IgD-negative memory B cell (primary cell): ENCODE measurements around the gene CRAMP1. TPM values are rescaled to one million over a fixed set of nuclear protein-coding genes. Genes with fewer than 3 reads are reported as not detected.
A peak's percentile ranks its signal among the peaks of the same experiment; 100 is the strongest.

Experiments
- H3K27ac Mint-ChIP-seq, 3 donors: one replicate each; pipeline ENCODE4 v1.8.0; 2020 to 2022; ENCODE audit warnings: mild to moderate bottlenecking in 3 of 3, mixed read lengths in 3 of 3, moderate library complexity in 1 of 3
- H3K27me3 Mint-ChIP-seq: one replicate; pipeline ENCODE4 v1.8.0; 2021; ENCODE audit warnings: mixed read lengths
- H3K36me3 Mint-ChIP-seq: one replicate; pipeline ENCODE4 v1.8.0; 2020; ENCODE audit warnings: mild to moderate bottlenecking, mixed read lengths
- H3K4me1 Mint-ChIP-seq, 3 donors: one replicate each; pipeline ENCODE4 v1.8.0; 2020 to 2022; ENCODE audit warnings: mixed read lengths in 3 of 3, mild to moderate bottlenecking in 1 of 3
- H3K4me3 Mint-ChIP-seq, 4 donors: one replicate each; pipeline ENCODE4 v1.8.0; 2020 to 2022; ENCODE audit warnings: mild to moderate bottlenecking in 4 of 4, mixed read lengths in 4 of 4, moderate library complexity in 3 of 4
- H3K9me3 Mint-ChIP-seq, 3 donors: one replicate each; pipeline ENCODE4 v1.8.0; 2020 to 2021; ENCODE audit warnings: mixed read lengths in 3 of 3, mild to moderate bottlenecking in 1 of 3
- polyA plus RNA-seq: library from polyadenylated mRNA; unstranded; fragments of 300-500 nt; fragmentation: Illumina TruSeq; gene quantifications from one replicate; pipeline ENCODE4 v1.2.3, GENCODE V29; 2021

CRAMP1 gene
- polyA plus RNA-seq, 1 donor from 2014 or later, result 4.2 TPM

GRCh38 chr16:1726661-1727502 is 114.7 kb downstream of the CRAMP1 start:
- Mint-ChIP-seq H3K36me3 (peaks cover 5% of the 10 kb centered on the region), H3K4me3 (peak overlapping the region in 1 of 4 donors; percentile 34), H3K27ac (peak overlapping the region; percentile 51 to 90 (median 80)), H3K27me3 (no peaks in the 10 kb centered on the region), H3K4me1 (peaks cover 12 to 23% (median 19%) of the 10 kb centered on the region in 3 donors), H3K9me3 (peaks cover 0 to 1% (median 0%) of the 10 kb centered on the region in 3 donors)

Other genes with a start within 250 kb of the CRAMP1 start
- gene UNKL, start 197.7 kb upstream of the CRAMP1 start, polyA plus RNA-seq, result 9.2 TPM
- gene UQCC4, start 191.6 kb upstream of the CRAMP1 start, polyA plus RNA-seq, result 37.0 TPM
- gene PERCC1, start 181.3 kb upstream of the CRAMP1 start, polyA plus RNA-seq, result not detected
- gene CCDC154, start 167.8 kb upstream of the CRAMP1 start, polyA plus RNA-seq, result 1.5 TPM
- 102 TPM for gene CLCN7, start 137.3 kb upstream of the CRAMP1 start, polyA plus RNA-seq
- gene PTX4, start 123.4 kb upstream of the CRAMP1 start, polyA plus RNA-seq, result not detected
- gene TELO2, start 119.0 kb upstream of the CRAMP1 start, polyA plus RNA-seq, result 37.4 TPM
- gene TMEM204, start 78.7 kb upstream of the CRAMP1 start, polyA plus RNA-seq, result 2.9 TPM
- gene IFT140, start 288 bp upstream of the CRAMP1 start, polyA plus RNA-seq, result 3.1 TPM
- 10.8 TPM for gene JPT2, start 65.9 kb downstream of the CRAMP1 start, polyA plus RNA-seq
- gene MAPK8IP3, start 93.8 kb downstream of the CRAMP1 start, polyA plus RNA-seq, result 5.9 TPM
- 66.1 TPM for gene NME3, start 159.2 kb downstream of the CRAMP1 start, polyA plus RNA-seq
- gene EME2, start 160.4 kb downstream of the CRAMP1 start, polyA plus RNA-seq, result 1.5 TPM
- 156 TPM for gene MRPS34, start 160.8 kb downstream of the CRAMP1 start, polyA plus RNA-seq
- gene SPSB3, start 170.2 kb downstream of the CRAMP1 start, polyA plus RNA-seq, result 55.2 TPM
- 76.9 TPM for gene NUBP2, start 170.6 kb downstream of the CRAMP1 start, polyA plus RNA-seq
- gene IGFALS, start 181.3 kb downstream of the CRAMP1 start, polyA plus RNA-seq, result not detected
- gene HAGH, start 214.5 kb downstream of the CRAMP1 start, polyA plus RNA-seq, result 31.6 TPM
- gene FAHD1, start 214.8 kb downstream of the CRAMP1 start, polyA plus RNA-seq, result 19.0 TPM